Neuronal stem cell (in vitro differentiated cells): Measurements from ENCODE around the gene CAMK1D.

ENCODE experiments used
- DNase-seq: peaks from one replicate; pipeline ENCODE4 v3.0.0-alpha.2; 2013; ENCODE audit warnings: low spot score
- H2AFZ ChIP-seq: one replicate; pipeline ENCODE4 v1.6.1; 2013; ENCODE audit warnings: mild to moderate bottlenecking, low read length, inconsistent platforms
- H2AK5ac ChIP-seq: 2 replicates; pipeline ENCODE4 v1.6.1; 2013; ENCODE audit warnings: low read depth, mild to moderate bottlenecking, inconsistent platforms, low read length, moderate library complexity, mixed read lengths
- H2BK120ac ChIP-seq: 2 replicates; pipeline ENCODE4 v1.6.1; 2013; ENCODE audit warnings: low read depth, mild to moderate bottlenecking, inconsistent platforms, low read length, moderate library complexity, mixed read lengths
- H2BK12ac ChIP-seq: one replicate; pipeline ENCODE4 v1.6.1; 2013; ENCODE audit warnings: low read length, inconsistent platforms
- H2BK15ac ChIP-seq: 2 replicates; pipeline ENCODE4 v1.6.1; 2013; ENCODE audit warnings: mild to moderate bottlenecking, low read length, inconsistent platforms, mixed read lengths
- H2BK5ac ChIP-seq: one replicate; pipeline ENCODE4 v1.6.1; 2013; ENCODE audit warnings: inconsistent platforms, mild to moderate bottlenecking, low read length, moderate library complexity
- H3K14ac ChIP-seq: one replicate; pipeline ENCODE4 v1.6.1; 2013; ENCODE audit warnings: low read length, inconsistent platforms
- H3K18ac ChIP-seq: 2 replicates; pipeline ENCODE4 v1.6.1; 2013; ENCODE audit warnings: low read length, inconsistent platforms
- H3K23ac ChIP-seq: 2 replicates; pipeline ENCODE4 v1.6.1; 2013; ENCODE audit warnings: low read depth, mild to moderate bottlenecking, mixed read lengths, low read length, inconsistent platforms; ENCODE audit not compliant: poor library complexity
- H3K27ac ChIP-seq: replicated peaks from 3 replicates; pipeline ENCODE4 v1.5.1; 2013; ENCODE audit warnings: low read length, inconsistent platforms
- H3K27me3 ChIP-seq, 3 experiments: 2 replicates each; pipeline ENCODE4 v1.6.1; 2013; ENCODE audit warnings: low read length in 3 of 3, mild to moderate bottlenecking in 2 of 3, inconsistent platforms in 1 of 3, low read depth in 1 of 3, mixed read lengths in 1 of 3, moderate library complexity in 1 of 3; ENCODE audit not compliant: control insufficient read depth in 3 of 3, insufficient read depth in 3 of 3
- H3K36me3 ChIP-seq, 2 donors: replicated peaks in 1 of 2; 2 replicates each; pipeline ENCODE4 v1.6.1; 2013; ENCODE audit warnings: low read length in 2 of 2; ENCODE audit not compliant: control insufficient read depth in 2 of 2, insufficient read depth in 2 of 2
- H3K4ac ChIP-seq: 2 replicates; pipeline ENCODE4 v1.6.1; 2013; ENCODE audit warnings: inconsistent platforms, mild to moderate bottlenecking, low read length, moderate library complexity
- H3K4me1 ChIP-seq, 2 donors: 1 replicate in 1 of 2; 2 replicates in 1 of 2; pipeline ENCODE4 v1.6.1; 2013; ENCODE audit warnings: low read length in 2 of 2, low read depth in 1 of 2; ENCODE audit not compliant: control insufficient read depth in 2 of 2, insufficient read depth in 1 of 2
- H3K4me2 ChIP-seq: one replicate; pipeline ENCODE4 v1.6.1; 2013; ENCODE audit warnings: mild to moderate bottlenecking, low read length, inconsistent platforms; ENCODE audit not compliant: insufficient read depth, poor library complexity, severe bottlenecking
- H3K4me3 ChIP-seq, 2 donors: 2 replicates each; pipeline ENCODE4 v1.5.1; 2013; ENCODE audit warnings: low read length in 2 of 2, mild to moderate bottlenecking in 2 of 2, inconsistent platforms in 1 of 2, moderate library complexity in 1 of 2
- H3K79me1 ChIP-seq: one replicate; pipeline ENCODE4 v1.6.1; 2013; ENCODE audit warnings: low read depth, mild to moderate bottlenecking, inconsistent platforms, low read length, moderate library complexity
- H3K9ac ChIP-seq: one replicate; pipeline ENCODE4 v1.6.1; 2013; ENCODE audit warnings: mild to moderate bottlenecking, low read depth, low read length, inconsistent platforms; ENCODE audit not compliant: poor library complexity
- H3K9me3 ChIP-seq, 2 donors: replicated peaks in 1 of 2; 2 replicates each; pipeline versions ENCODE3 to v1.6.1; 2013; ENCODE audit warnings: low read length in 2 of 2, mild to moderate bottlenecking in 2 of 2, inconsistent platforms in 1 of 2, low read depth in 1 of 2, mixed read lengths in 1 of 2, moderate library complexity in 1 of 2; ENCODE audit not compliant: control insufficient read depth in 2 of 2, insufficient read depth in 1 of 2
- H4K8ac ChIP-seq: one replicate; pipeline ENCODE4 v1.6.1; 2013; ENCODE audit warnings: low read depth, mild to moderate bottlenecking, inconsistent platforms, low read length, moderate library complexity
- H4K91ac ChIP-seq: one replicate; pipeline ENCODE4 v1.6.1; 2013; ENCODE audit warnings: low read length, low read depth, mild to moderate bottlenecking, inconsistent platforms; ENCODE audit not compliant: poor library complexity
- WGBS, 2 donors: extraction: QIAGEN DNeasy Blood & Tissue Kit; methylation state at CpG; one replicate each; pipeline ENCODE4 v1.1.7; 2013; ENCODE audit warnings: missing lambda C conversion rate in 2 of 2, mixed read lengths in 1 of 2; ENCODE audit not compliant: insufficient read length in 2 of 2, insufficient replicate concordance in 1 of 2; ENCODE audit errors: extremely low coverage in 2 of 2; 5-methylcytosine and 5-hydroxymethylcytosine counted together

Gene CAMK1D

GRCh38 chr10:12350925-12351324 is 1.6 kb downstream of the CAMK1D start:
- H3K9ac ChIP-seq, result no peak overlapping the region
- H2AFZ ChIP-seq, result peak overlapping the region; percentile 99
- H2BK12ac ChIP-seq, result no peak overlapping the region
- H3K4me3 ChIP-seq, result peak overlapping the region in 1 of 2 donors; percentile 79
- no peak overlapping the region for H3K18ac ChIP-seq
- no peak overlapping the region for H3K23ac ChIP-seq
- no peak for DNase-seq
- no peak overlapping the region for H2BK15ac ChIP-seq
- H3K79me1 ChIP-seq, result no peaks in the 10 kb centered on the region
- H4K8ac ChIP-seq, result no peak overlapping the region
- peaks cover 0 to 26% (median 23%) of the 10 kb centered on the region in 3 experiments for H3K27me3 ChIP-seq
- no peak overlapping the region for H2AK5ac ChIP-seq
- peak overlapping the region; percentile 99 for H3K4me2 ChIP-seq
- no peak overlapping the region for H3K4ac ChIP-seq
- H3K36me3 ChIP-seq, result no peaks in the 10 kb centered on the region
- no peaks in the 10 kb centered on the region for H3K9me3 ChIP-seq
- no CpG with 5 or more reads among the region's 9 CpGs for WGBS, 2 donors
- no peak overlapping the region for H3K27ac ChIP-seq
- H2BK5ac ChIP-seq, result no peak overlapping the region
- no peak overlapping the region for H4K91ac ChIP-seq
- no peak overlapping the region for H2BK120ac ChIP-seq
- H3K4me1 ChIP-seq, result peaks cover 3 to 5% of the 10 kb centered on the region in 2 donors
- no peak overlapping the region for H3K14ac ChIP-seq

DNA sequence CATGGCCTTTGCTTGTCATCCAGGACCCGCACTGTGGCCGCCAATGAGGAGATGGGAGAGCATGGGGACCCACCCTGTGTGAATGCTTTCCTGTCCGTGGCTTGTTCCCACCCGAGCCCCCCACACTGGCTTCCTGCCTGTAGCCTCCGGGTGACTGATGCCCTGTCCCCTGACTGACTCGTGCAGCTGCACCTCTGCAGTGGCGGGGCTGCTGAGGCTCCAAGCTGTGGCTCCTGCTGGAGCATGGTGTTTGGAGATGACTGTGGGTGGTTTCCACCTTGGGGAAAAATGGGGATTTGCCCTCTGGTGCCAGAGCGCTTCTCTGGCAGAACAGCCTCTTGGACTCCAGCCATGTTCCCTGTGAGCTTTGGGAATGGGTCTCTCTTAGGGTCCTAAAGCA is 2.1 kb downstream of the CAMK1D start:
- Histone ChIP-seq H3K9me3 (no peaks in the 10 kb centered on the region), H3K14ac (no peak overlapping the region), H2AFZ (no peak overlapping the region), H3K79me1 (no peaks in the 10 kb centered on the region), H2AK5ac (no peak overlapping the region), H3K27me3 (peaks cover 0 to 26% (median 23%) of the 10 kb centered on the region in 3 experiments), H2BK5ac (no peak overlapping the region), H2BK12ac (no peak overlapping the region), H3K4me3 (no peak overlapping the region), H3K4me2 (no peak overlapping the region), H3K23ac (no peak overlapping the region), H3K4me1 (peaks cover 3 to 5% of the 10 kb centered on the region in 2 donors), H3K36me3 (no peaks in the 10 kb centered on the region), H2BK120ac (no peak overlapping the region), H4K8ac (no peak overlapping the region), H4K91ac (no peak overlapping the region), H3K27ac (no peak overlapping the region), H3K18ac (no peak overlapping the region), H3K9ac (no peak overlapping the region), H3K4ac (no peak overlapping the region), H2BK15ac (no peak overlapping the region)
- no CpG with 5 or more reads among the region's 8 CpGs for WGBS, 2 donors
- DNase-seq, result no peak

GRCh38 chr10:12351889-12352288 is 2.5 kb downstream of the CAMK1D start:
- WGBS, 2 donors, result no CpG with 5 or more reads among the region's 2 CpGs
- H4K91ac ChIP-seq, result no peak overlapping the region
- no peak overlapping the region for H2AK5ac ChIP-seq
- H3K14ac ChIP-seq, result no peak overlapping the region
- H3K9ac ChIP-seq, result no peak overlapping the region
- no peaks in the 10 kb centered on the region for H3K36me3 ChIP-seq
- H4K8ac ChIP-seq, result no peak overlapping the region
- no peak overlapping the region for H2BK15ac ChIP-seq
- H3K79me1 ChIP-seq, result no peaks in the 10 kb centered on the region
- no peak overlapping the region for H3K18ac ChIP-seq
- H3K4ac ChIP-seq, result no peak overlapping the region
- no peak overlapping the region for H3K4me3 ChIP-seq
- no peaks in the 10 kb centered on the region for H3K9me3 ChIP-seq
- no peak overlapping the region for H2BK12ac ChIP-seq
- DNase-seq, result no peak
- no peak overlapping the region for H2BK5ac ChIP-seq
- H3K27me3 ChIP-seq, result peaks cover 0 to 26% (median 18%) of the 10 kb centered on the region in 3 experiments
- H3K4me2 ChIP-seq, result no peak overlapping the region
- H3K23ac ChIP-seq, result no peak overlapping the region
- peaks cover 3 to 5% of the 10 kb centered on the region in 2 donors for H3K4me1 ChIP-seq
- no peak overlapping the region for H3K27ac ChIP-seq
- H2AFZ ChIP-seq, result no peak overlapping the region
- H2BK120ac ChIP-seq, result no peak overlapping the region

GRCh38 chr10:12353399-12354242 is 4.3 kb downstream of the CAMK1D start:
- H4K8ac ChIP-seq, result no peak overlapping the region
- no CpG with 5 or more reads among the region's 12 CpGs for WGBS, 2 donors
- no peak overlapping the region for H2BK120ac ChIP-seq
- no peak overlapping the region for H3K4me2 ChIP-seq
- no peak overlapping the region for H4K91ac ChIP-seq
- no peaks in the 10 kb centered on the region for H3K9me3 ChIP-seq
- no peak overlapping the region for H2BK15ac ChIP-seq
- H3K9ac ChIP-seq, result no peak overlapping the region
- no peak overlapping the region for H2BK5ac ChIP-seq
- H3K79me1 ChIP-seq, result no peaks in the 10 kb centered on the region
- DNase-seq, result no peak
- no peak overlapping the region for H3K14ac ChIP-seq
- no peak overlapping the region for H2AK5ac ChIP-seq
- H3K4me1 ChIP-seq, result peaks cover 3% of the 10 kb centered on the region in 2 donors
- H3K27ac ChIP-seq, result no peak overlapping the region
- no peak overlapping the region for H3K4me3 ChIP-seq
- no peak overlapping the region for H3K18ac ChIP-seq
- H3K36me3 ChIP-seq, result no peaks in the 10 kb centered on the region
- H3K27me3 ChIP-seq, result peaks cover 0 to 19% (median 1%) of the 10 kb centered on the region in 3 experiments
- no peak overlapping the region for H2BK12ac ChIP-seq
- no peak overlapping the region for H3K23ac ChIP-seq
- H2AFZ ChIP-seq, result no peak overlapping the region
- H3K4ac ChIP-seq, result no peak overlapping the region
